ENCODE results near the gene FZD8. TPM values are rescaled to one million over a fixed set of nuclear protein-coding genes. Genes with fewer than 3 reads are reported as not detected.

The FZD8 gene
- total RNA-seq, 4 donors from 2014 or later: 5.3 to 11.8 (median 8.7) TPM

DNA sequence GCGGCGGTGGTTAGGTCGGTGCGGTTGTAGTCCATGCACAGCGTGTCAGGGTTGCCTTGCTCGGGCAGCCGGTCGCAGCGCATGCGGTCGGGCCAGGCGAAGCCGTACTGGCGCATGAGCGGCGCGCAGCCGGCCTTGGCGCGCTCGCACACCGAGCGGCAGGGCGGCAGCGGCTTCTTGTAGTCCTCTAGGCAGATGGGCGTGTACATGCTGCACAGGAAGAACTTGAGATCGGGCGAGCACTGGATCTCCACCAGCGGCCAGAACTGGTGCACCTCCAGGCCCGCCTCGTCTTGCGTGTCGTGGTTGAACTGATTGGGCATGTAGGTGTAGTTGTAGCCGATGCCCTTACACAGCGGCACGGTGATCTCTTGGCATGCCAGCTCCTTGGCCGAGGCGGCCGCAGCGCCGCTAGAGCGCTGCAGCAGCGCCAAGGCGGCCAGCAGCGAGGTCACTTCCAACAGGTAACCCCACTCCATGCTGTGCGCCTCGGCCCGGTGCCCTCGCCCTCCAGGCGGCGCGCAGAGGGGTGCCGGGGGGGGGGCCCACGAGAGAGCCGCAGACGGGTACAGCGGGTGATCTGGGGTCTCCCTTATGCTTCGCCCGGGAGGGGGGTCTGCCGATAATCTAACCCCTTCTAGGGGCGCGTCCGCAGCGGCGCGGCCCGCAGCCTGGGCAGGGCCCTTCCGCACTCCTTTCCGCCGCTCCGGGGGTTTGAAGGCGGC lies 983 bp downstream of the FZD8 start:
- Histone ChIP-seq H3K27me3 (no peaks in the 10 kb centered on the region), H3K4me1 (peaks cover 0 to 61% (median 8%) of the 10 kb centered on the region in 3 donors), H3K9me3 (no peaks in the 10 kb centered on the region), H3K36me3 (no peaks in the 10 kb centered on the region), H3K27ac (peak overlapping the region; percentile 64 to 97 (median 84)), H3K4me3 (peak overlapping the region; percentile 61 to 65)
- WGBS, 2 donors (ENCODE audit: low coverage in 1 of 2): 0% methylated on average over 3 of the region's 72 CpGs; no CpG with 5 or more reads in 1 of the 2 donors
- TF ChIP-seq, protein P1, sequence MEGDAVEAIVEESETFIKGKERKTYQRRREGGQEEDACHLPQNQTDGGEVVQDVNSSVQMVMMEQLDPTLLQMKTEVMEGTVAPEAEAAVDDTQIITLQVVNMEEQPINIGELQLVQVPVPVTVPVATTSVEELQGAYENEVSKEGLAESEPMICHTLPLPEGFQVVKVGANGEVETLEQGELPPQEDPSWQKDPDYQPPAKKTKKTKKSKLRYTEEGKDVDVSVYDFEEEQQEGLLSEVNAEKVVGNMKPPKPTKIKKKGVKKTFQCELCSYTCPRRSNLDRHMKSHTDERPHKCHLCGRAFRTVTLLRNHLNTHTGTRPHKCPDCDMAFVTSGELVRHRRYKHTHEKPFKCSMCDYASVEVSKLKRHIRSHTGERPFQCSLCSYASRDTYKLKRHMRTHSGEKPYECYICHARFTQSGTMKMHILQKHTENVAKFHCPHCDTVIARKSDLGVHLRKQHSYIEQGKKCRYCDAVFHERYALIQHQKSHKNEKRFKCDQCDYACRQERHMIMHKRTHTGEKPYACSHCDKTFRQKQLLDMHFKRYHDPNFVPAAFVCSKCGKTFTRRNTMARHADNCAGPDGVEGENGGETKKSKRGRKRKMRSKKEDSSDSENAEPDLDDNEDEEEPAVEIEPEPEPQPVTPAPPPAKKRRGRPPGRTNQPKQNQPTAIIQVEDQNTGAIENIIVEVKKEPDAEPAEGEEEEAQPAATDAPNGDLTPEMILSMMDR (IDR thresholded peaks at IDR 0.05): peak in 1 of 4 experiments; percentile 14
- TF ChIP-seq EP300 (IDR thresholded peaks at IDR 0.05): no peak
- ATAC-seq: peak; percentile 39

DNA sequence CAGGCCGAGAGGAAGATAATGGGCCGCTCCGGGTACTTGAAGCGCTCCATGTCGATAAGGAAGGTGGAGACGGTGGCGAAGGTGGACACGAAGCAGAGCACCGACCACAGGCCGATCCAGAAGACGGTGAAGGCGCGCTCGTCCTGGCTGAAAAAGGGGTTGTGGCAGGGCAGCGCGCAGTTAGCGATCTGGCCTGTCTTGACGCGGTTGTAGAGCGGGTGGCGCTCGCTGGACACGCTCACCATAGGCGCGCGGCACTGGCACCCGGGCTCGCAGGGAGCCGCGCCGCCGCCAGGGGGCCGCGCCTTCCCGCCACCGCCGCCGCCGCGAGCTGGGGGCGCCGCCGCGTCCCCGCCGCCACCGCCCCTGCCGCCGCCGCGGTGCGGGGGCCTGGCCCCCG lies 1.6 kb downstream of the FZD8 start:
- WGBS, 2 donors (ENCODE audit: low coverage in 1 of 2): 0% methylated on average over 9 of the region's 53 CpGs; no CpG with 5 or more reads in 1 of the 2 donors
- Histone ChIP-seq H3K27ac (peak overlapping the region in 3 of 4 donors; percentile 51 to 74 (median 73)), H3K27me3 (no peaks in the 10 kb centered on the region), H3K4me1 (peaks cover 0 to 67% (median 8%) of the 10 kb centered on the region in 3 donors), H3K9me3 (no peaks in the 10 kb centered on the region), H3K4me3 (peak overlapping the region; percentile 40 to 65), H3K36me3 (no peaks in the 10 kb centered on the region)
- TF ChIP-seq, protein P1 (IDR thresholded peaks at IDR 0.05): peak; percentile 23 to 72 (median 60)
- TF ChIP-seq POLR2A (IDR thresholded peaks at IDR 0.05): no peak
- ATAC-seq: peak; percentile 39

DNA sequence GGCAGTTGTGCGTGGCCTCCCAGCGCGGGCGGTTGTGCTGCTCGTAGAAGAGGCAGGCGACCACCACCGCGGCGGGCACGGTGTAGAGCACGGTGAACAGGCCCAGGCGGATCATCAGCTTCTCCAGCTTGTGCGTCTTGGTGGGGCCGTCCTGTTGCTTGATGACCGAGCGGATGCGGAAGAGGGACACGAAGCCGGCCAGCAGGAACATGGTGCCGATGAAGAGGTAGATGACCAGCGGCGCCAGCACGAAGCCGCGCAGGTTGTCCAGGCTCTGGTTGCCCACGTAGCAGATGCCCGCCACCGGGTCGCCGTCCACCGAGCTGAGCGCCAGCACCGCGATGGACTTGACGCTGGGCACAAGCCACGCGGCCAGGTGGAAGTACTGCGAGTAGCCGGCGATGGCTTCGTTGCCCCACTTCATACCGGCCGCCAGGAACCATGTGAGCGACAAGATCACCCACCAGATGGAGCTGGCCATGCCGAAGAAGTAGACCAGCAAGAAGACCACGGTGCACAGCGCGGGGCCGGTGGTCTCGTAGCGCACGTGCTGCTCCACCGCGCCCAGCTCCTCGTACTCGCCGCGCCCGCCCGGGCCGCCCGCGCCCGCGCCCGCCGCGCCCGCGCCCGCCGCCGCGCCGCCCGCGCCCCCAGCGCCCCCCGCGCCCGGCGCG lies 2.2 kb downstream of the FZD8 start:
- Histone ChIP-seq H3K4me3 (peak overlapping the region; percentile 40 to 65), H3K27me3 (no peaks in the 10 kb centered on the region), H3K36me3 (no peaks in the 10 kb centered on the region), H3K27ac (peak overlapping the region in 3 of 4 donors; percentile 15 to 74 (median 51)), H3K4me1 (peaks cover 0 to 71% (median 8%) of the 10 kb centered on the region in 3 donors), H3K9me3 (no peaks in the 10 kb centered on the region)
- TF ChIP-seq, protein P1 (IDR thresholded peaks at IDR 0.05): peak in 2 of 4 experiments; percentile 15 to 19
- TF ChIP-seq EP300 (IDR thresholded peaks at IDR 0.05): no peak
- no peak for ATAC-seq
- no CpG with 5 or more reads among the region's 83 CpGs for WGBS, 2 donors (ENCODE audit: low coverage in 1 of 2)

DNA sequence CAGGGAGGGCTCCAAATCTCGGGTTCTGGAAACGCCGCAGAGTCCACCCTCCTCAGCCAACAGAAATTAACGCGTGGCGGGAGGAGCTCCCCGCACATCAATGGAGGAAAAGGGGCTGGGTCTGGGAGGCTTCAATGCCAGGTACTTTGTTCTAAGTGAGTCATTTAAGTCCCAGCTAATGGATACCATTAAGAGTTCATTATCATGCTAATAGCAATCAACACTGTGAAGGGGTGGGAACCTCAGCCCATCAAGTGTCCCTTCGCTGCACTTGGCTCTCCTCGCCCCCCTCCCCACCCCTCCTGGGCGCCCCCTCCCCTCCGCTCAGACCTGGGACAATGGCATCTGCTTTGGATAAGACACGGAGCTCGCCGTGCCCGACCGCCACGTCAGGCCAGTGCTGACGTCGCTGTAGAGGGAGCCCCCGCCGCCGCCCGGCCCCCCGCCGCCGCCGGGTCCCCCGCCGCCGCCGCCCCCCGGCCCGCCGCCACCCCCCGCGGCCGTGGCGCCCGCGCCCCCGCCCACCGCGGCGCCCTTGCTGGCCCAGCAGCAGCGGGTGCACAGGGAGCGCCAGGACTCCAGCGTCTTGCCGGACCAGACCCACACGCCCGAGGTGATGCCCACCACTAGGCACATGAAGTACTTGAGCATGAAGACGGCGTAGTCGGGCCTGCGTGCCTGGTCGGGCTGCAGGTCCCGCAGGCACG lies 2.9 kb downstream of the FZD8 start:
- Histone ChIP-seq H3K4me1 (peaks cover 0 to 66% (median 6%) of the 10 kb centered on the region in 3 donors), H3K9me3 (no peaks in the 10 kb centered on the region), H3K27ac (peak overlapping the region in 1 of 4 donors; percentile 15), H3K27me3 (no peaks in the 10 kb centered on the region), H3K4me3 (peak overlapping the region; percentile 3 to 65), H3K36me3 (no peaks in the 10 kb centered on the region)
- TF ChIP-seq POLR2A (IDR thresholded peaks at IDR 0.05) (no peak), EP300 (IDR thresholded peaks at IDR 0.05) (no peak), POLR2AphosphoS5 (IDR thresholded peaks at IDR 0.05) (no peak)
- TF ChIP-seq, protein P1 (IDR thresholded peaks at IDR 0.05): no peak
- ATAC-seq: no peak
- WGBS, 2 donors (ENCODE audit: low coverage in 1 of 2): 78 to 86% methylated on average over 6 to 8 of the region's 57 CpGs

Measured in gastroesophageal sphincter (tissue), 4 donors.